Fibroblast of the aortic adventitia (primary cell): ENCODE results near the gene KCNE3. TPM values are rescaled to one million over a fixed set of nuclear protein-coding genes. Genes with fewer than 3 reads are reported as not detected.

Experiments
- DNase-seq: peaks from one replicate; pipeline ENCODE4 v3.0.0-alpha.2; 2010; ENCODE audit warnings: low read depth
- H3K4me3 ChIP-seq: 2 replicates; pipeline ENCODE4 v1.5.1; 2011; ENCODE audit warnings: low read depth, mild to moderate bottlenecking, control low read depth, low read length, moderate library complexity
- small RNA-seq: library from RNA; depleted of rRNA; stranded (forward); fragments of <200 nt; gene quantifications from one replicate; pipeline ENCODE3, GENCODE V24; 2012
- total RNA-seq: library from RNA; depleted of rRNA; stranded (reverse); fragments of >200 nt; gene quantifications from 2 replicates; pipeline ENCODE4 v1.2.3, GENCODE V29; 2012; ENCODE audit warnings: low replicate concordance
- TF ChIP-seq, protein P1 (sequence below): IDR thresholded peaks from 2 replicates; pipeline ENCODE4 v1.5.1; 2011; ENCODE audit warnings: mild to moderate bottlenecking, low read length, control low read depth, inconsistent platforms; ENCODE audit not compliant: insufficient read depth

KCNE3 gene
- total RNA-seq, 1 donor: 0.18 TPM

DNA sequence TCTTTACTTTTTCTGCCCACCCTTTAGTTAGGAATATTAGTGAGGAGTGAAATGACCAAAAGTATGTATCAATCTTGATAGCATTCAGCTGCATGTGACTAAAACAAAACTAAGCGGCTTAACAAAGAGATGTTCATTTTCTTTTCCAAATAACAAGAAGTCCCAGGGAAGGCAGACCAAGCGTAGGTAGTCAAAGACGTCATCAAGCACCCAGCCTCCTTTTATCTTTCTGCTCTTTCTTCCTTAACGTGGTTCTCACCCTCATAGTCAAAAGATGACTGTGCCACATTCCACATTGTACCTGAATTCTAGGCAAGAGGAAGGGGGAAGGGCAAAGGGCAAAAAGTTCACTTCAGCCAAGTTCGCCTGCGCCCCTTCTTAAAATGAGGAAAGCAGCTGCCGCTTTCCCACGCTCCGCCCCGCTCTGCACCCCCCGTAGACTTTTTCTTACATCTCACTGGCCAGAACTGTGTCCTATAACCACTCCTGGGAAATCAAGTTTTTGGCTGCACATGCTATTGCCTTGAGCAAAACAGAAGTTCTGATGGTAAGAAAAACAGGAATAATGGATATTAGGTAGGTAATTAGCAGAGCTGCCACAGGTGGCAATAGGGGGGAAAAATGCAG lies 54.5 kb downstream of the KCNE3 start:
- H3K4me3 ChIP-seq: no peak overlapping the region
- TF ChIP-seq, protein P1, sequence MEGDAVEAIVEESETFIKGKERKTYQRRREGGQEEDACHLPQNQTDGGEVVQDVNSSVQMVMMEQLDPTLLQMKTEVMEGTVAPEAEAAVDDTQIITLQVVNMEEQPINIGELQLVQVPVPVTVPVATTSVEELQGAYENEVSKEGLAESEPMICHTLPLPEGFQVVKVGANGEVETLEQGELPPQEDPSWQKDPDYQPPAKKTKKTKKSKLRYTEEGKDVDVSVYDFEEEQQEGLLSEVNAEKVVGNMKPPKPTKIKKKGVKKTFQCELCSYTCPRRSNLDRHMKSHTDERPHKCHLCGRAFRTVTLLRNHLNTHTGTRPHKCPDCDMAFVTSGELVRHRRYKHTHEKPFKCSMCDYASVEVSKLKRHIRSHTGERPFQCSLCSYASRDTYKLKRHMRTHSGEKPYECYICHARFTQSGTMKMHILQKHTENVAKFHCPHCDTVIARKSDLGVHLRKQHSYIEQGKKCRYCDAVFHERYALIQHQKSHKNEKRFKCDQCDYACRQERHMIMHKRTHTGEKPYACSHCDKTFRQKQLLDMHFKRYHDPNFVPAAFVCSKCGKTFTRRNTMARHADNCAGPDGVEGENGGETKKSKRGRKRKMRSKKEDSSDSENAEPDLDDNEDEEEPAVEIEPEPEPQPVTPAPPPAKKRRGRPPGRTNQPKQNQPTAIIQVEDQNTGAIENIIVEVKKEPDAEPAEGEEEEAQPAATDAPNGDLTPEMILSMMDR: no peak
- DNase-seq: no peak

GRCh38 chr11:74412321-74412720 lies 55.0 kb downstream of the KCNE3 start:
- TF ChIP-seq, protein P1: no peak
- no peak for DNase-seq
- H3K4me3 ChIP-seq: no peak overlapping the region

- DNase-seq: no peak
- TF ChIP-seq, protein P1: no peak
- no peak overlapping the region for H3K4me3 ChIP-seq
These were observed 57.7 kb downstream of the KCNE3 start for GRCh38 chr11:74409633-74410032.

Small RNAs within 50 kb of the gene (small RNA-seq; reads per million reads assigned to genes)
- gene CYCSP27: not detected

Other genes with a start within 250 kb of the KCNE3 start
- 1.9 and 4.4 TPM in 2 replicates for gene P4HA3, start 155.9 kb downstream of the KCNE3 start, total RNA-seq
- gene PGM2L1, start 69.1 kb downstream of the KCNE3 start, total RNA-seq: 4.2 and 4.3 TPM in 2 replicates
- 1.4 TPM in 1 of 2 replicates, not detected in the other for gene LIPT2, start 26.2 kb upstream of the KCNE3 start, total RNA-seq
- gene POLD3, start 125.0 kb upstream of the KCNE3 start, total RNA-seq: 12.8 and 26.8 TPM in 2 replicates